Amniotic epithelial cell (primary cell): ENCODE results near the gene SMIM14.
"Not testable (repeated sequence)": the region's sequence is repeated elsewhere in the genome, so short reads cannot be mapped to it uniquely, and the experiment has no call there.

ENCODE experiments used
- DNase-seq: peaks from one replicate; pipeline ENCODE4 v3.0.0-alpha.2; 2010; ENCODE audit warnings: low read depth

Gene SMIM14

GRCh38 chr4:39638354-39639239, at the start of gene SMIM14:
Gene SMIM14, minus strand, starts transcription at chr4:39638865. Its CDS starts 33,720 bp downstream, at chr4:39605145.
- peak; percentile 97 for DNase-seq

- DNase-seq, result no peak
These were observed 48.3 kb upstream of the SMIM14 start for GRCh38 chr4:39687014-39687413.

- no peak for DNase-seq
These were observed 47.3 kb upstream of the SMIM14 start for GRCh38 chr4:39685990-39686389.

GRCh38 chr4:39682138-39682537, 43.5 kb upstream of the SMIM14 start:
- DNase-seq, result no peak

GRCh38 chr4:39681003-39681402, 42.3 kb upstream of the SMIM14 start:
- not testable (repeated sequence) for DNase-seq

- DNase-seq, result not testable (repeated sequence)
These were observed 37.0 kb upstream of the SMIM14 start for GRCh38 chr4:39675681-39676080.

- DNase-seq, result not testable (repeated sequence)
These were observed 31.6 kb upstream of the SMIM14 start for GRCh38 chr4:39670296-39670695.

- peak; percentile 62 for DNase-seq
These were observed 30.2 kb upstream of the SMIM14 start for GRCh38 chr4:39668887-39669286.

GRCh38 chr4:39667706-39668105, 29.0 kb upstream of the SMIM14 start:
- DNase-seq, result no peak

GRCh38 chr4:39664828-39665731, 26.4 kb upstream of the SMIM14 start:
- peak; percentile 65 for DNase-seq

- no peak for DNase-seq
These were observed 24.0 kb upstream of the SMIM14 start for GRCh38 chr4:39662683-39663082.

- no peak for DNase-seq
These were observed 22.1 kb upstream of the SMIM14 start for GRCh38 chr4:39660757-39661156.

GRCh38 chr4:39660045-39660444, 21.4 kb upstream of the SMIM14 start:
- DNase-seq, result peak; percentile 97

GRCh38 chr4:39658756-39659155, 20.1 kb upstream of the SMIM14 start:
- DNase-seq, result peak; percentile 31

GRCh38 chr4:39657465-39657864, 18.8 kb upstream of the SMIM14 start:
- DNase-seq, result no peak

GRCh38 chr4:39656638-39657037, 18.0 kb upstream of the SMIM14 start:
- DNase-seq, result not testable (repeated sequence)

- peak; percentile 67 for DNase-seq
These were observed 17.2 kb upstream of the SMIM14 start for GRCh38 chr4:39655876-39656275.

GRCh38 chr4:39655211-39655610, 16.5 kb upstream of the SMIM14 start:
- peak; percentile 40 for DNase-seq

- peak; percentile 8 for DNase-seq
These were observed 12.9 kb upstream of the SMIM14 start for GRCh38 chr4:39651586-39651985.

GRCh38 chr4:39649639-39650265, 11.1 kb upstream of the SMIM14 start:
- no peak for DNase-seq

- DNase-seq, result no peak
These were observed 10.3 kb upstream of the SMIM14 start for GRCh38 chr4:39648827-39649558.

- no peak for DNase-seq
These were observed 9.5 kb upstream of the SMIM14 start for GRCh38 chr4:39648213-39648612.
